Upper lobe of right lung (tissue), 1 donor: ENCODE results near the gene TMEM208. TPM values are rescaled to one million over a fixed set of nuclear protein-coding genes. Genes with fewer than 3 reads are reported as not detected.

Experiments
- ATAC-seq: fragments of 200-7000 bp; cut with Tn5 transposase; one replicate; pipeline ENCODE4 v1.9.1; 2020; ENCODE audit warnings: mild to moderate bottlenecking, moderate library complexity
- DNase-seq: peaks from one replicate; pipeline ENCODE4 v3.0.0-alpha.2; 2020
- H3K27ac ChIP-seq: fragments of 200-600 bp; one replicate; pipeline ENCODE4 v1.8.0; 2022
- H3K27me3 ChIP-seq: fragments of 200-600 bp; one replicate; pipeline ENCODE4 v1.8.0; 2022; ENCODE audit warnings: mild to moderate bottlenecking
- H3K36me3 ChIP-seq: fragments of 200-600 bp; one replicate; pipeline ENCODE4 v1.8.0; 2022
- H3K4me1 ChIP-seq: fragments of 200-600 bp; one replicate; pipeline ENCODE4 v1.8.0; 2022
- H3K4me3 ChIP-seq: fragments of 200-600 bp; one replicate; pipeline ENCODE4 v1.8.0; 2022; ENCODE audit warnings: mild to moderate bottlenecking
- H3K9me3 ChIP-seq: fragments of 200-600 bp; one replicate; pipeline ENCODE4 v1.8.0; 2022
- intact Hi-C: fragments of 100-400 bp; cut with DNase I; formaldehyde crosslinking; loops from one replicate; pipeline ENCODE4 v1.11.0; 2022
- total RNA-seq: library from RNA; stranded (reverse); fragmentation: NEBNext Ultra II Directional; extraction: Animal tissue kit (Norgen Biotek cat#: 25700); gene quantifications from one replicate; pipeline ENCODE4 v1.2.1, GENCODE V29; 2021
- TF ChIP-seq, protein P1 (sequence below): fragments of 200-600 bp; IDR thresholded peaks from one replicate; pipeline ENCODE4 v1.8.0; 2022; ENCODE audit warnings: antibody characterized with exemption
- donor health status: DM: no; HTN: yes; CAD: no; lungs with severe emphysema.

TMEM208 gene
- total RNA-seq, 1 donor from 2014 or later: 39.3 TPM

GRCh38 chr16:67241008-67241900 is 14.3 kb downstream of the TMEM208 start:
- TF ChIP-seq, protein P1, sequence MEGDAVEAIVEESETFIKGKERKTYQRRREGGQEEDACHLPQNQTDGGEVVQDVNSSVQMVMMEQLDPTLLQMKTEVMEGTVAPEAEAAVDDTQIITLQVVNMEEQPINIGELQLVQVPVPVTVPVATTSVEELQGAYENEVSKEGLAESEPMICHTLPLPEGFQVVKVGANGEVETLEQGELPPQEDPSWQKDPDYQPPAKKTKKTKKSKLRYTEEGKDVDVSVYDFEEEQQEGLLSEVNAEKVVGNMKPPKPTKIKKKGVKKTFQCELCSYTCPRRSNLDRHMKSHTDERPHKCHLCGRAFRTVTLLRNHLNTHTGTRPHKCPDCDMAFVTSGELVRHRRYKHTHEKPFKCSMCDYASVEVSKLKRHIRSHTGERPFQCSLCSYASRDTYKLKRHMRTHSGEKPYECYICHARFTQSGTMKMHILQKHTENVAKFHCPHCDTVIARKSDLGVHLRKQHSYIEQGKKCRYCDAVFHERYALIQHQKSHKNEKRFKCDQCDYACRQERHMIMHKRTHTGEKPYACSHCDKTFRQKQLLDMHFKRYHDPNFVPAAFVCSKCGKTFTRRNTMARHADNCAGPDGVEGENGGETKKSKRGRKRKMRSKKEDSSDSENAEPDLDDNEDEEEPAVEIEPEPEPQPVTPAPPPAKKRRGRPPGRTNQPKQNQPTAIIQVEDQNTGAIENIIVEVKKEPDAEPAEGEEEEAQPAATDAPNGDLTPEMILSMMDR: no peak
- Histone ChIP-seq H3K27ac (peak overlapping the region; percentile 83), H3K4me1 (peaks cover 67% of the 10 kb centered on the region), H3K27me3 (no peaks in the 10 kb centered on the region), H3K9me3 (no peaks in the 10 kb centered on the region), H3K36me3 (peaks cover 38% of the 10 kb centered on the region), H3K4me3 (no peak overlapping the region)
- ATAC-seq: peak; percentile 67
- intact Hi-C loops: no loop called here
- DNase-seq: peak; percentile 93

DNA sequence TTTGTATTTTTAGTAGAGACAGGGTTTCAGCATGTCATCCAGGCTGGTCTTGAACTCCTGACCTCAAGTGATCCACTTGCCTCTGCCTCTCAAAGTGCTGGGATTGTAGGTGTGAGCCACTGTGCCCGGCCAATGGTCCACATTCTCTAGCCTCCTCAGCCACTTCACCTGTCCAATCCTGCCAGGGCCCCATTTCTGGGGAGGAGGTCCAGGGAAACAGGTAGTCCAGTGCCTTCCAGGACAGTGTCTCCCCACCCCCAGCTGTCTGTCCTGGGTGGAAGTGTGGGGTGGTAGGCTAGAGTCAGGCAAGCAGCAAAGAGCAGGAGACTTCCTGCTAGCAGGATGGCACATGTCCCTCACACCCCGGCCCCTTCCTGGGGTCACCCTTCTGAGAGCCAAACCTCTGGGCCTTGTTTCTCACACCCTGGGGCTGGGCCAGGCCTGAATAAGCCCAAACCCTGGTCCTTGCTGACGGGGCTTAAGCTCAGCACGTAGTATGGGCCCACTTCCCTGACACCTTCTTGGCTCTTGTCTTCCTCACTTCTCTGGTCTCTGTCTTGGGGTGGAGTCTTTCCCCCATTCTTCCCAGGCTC is 15.3 kb downstream of the TMEM208 start:
- ATAC-seq (no peak), DNase-seq (peak; percentile 78)
- Histone ChIP-seq H3K9me3 (no peaks in the 10 kb centered on the region), H3K36me3 (peaks cover 29% of the 10 kb centered on the region), H3K4me3 (no peak overlapping the region), H3K27me3 (no peaks in the 10 kb centered on the region), H3K27ac (peak overlapping the region; percentile 83), H3K4me1 (peaks cover 67% of the 10 kb centered on the region)
- intact Hi-C loops: no loop called here
- TF ChIP-seq, protein P1: no peak

GRCh38 chr16:67243481-67243880 is 16.6 kb downstream of the TMEM208 start:
- no peak for DNase-seq
- intact Hi-C loops: no loop called here
- Histone ChIP-seq H3K9me3 (no peaks in the 10 kb centered on the region), H3K27ac (peak overlapping the region; percentile 83), H3K4me3 (peak overlapping the region; percentile 11), H3K36me3 (peaks cover 16% of the 10 kb centered on the region), H3K4me1 (peaks cover 76% of the 10 kb centered on the region), H3K27me3 (no peaks in the 10 kb centered on the region)
- TF ChIP-seq, protein P1: no peak
- no peak for ATAC-seq

- Histone ChIP-seq H3K9me3 (no peaks in the 10 kb centered on the region), H3K4me1 (peaks cover 73% of the 10 kb centered on the region), H3K4me3 (peak overlapping the region; percentile 70), H3K27ac (peak overlapping the region; percentile 83), H3K36me3 (peaks cover 5% of the 10 kb centered on the region), H3K27me3 (no peaks in the 10 kb centered on the region)
- intact Hi-C loops: no loop called here
- ATAC-seq (peak; percentile 12), DNase-seq (peak; percentile 86)
- TF ChIP-seq, protein P1: peak; percentile 10
Measured at GRCh38 chr16:67244387-67245185, 17.7 kb downstream of the TMEM208 start.

GRCh38 chr16:67245186-67245585 is 18.3 kb downstream of the TMEM208 start:
- intact Hi-C loops: no loop called here
- Histone ChIP-seq H3K4me1 (peaks cover 67% of the 10 kb centered on the region), H3K4me3 (peak overlapping the region; percentile 70)

More at GRCh38 chr16:67245186-67245585, 18.3 kb downstream of the TMEM208 start:
- no peaks in the 10 kb centered on the region for H3K9me3 ChIP-seq
- peak overlapping the region; percentile 83 for H3K27ac ChIP-seq
- no peaks in the 10 kb centered on the region for H3K27me3 ChIP-seq
- ATAC-seq (no peak), DNase-seq (no peak)
- H3K36me3 ChIP-seq: no peaks in the 10 kb centered on the region
- TF ChIP-seq, protein P1: no peak
